ENCODE data around the gene SLC25A13.

Gene SLC25A13

GRCh38 chr7:96248405-96248804 lies 73.5 kb downstream of the SLC25A13 start:
- DNase-seq (ENCODE audit: low read depth) = no peak
- H3K4me3 ChIP-seq (ENCODE audit: low read depth, low read length) = no peak overlapping the region
- no peak for TF ChIP-seq CTCF (IDR thresholded peaks at IDR 0.05; ENCODE audit: insufficient read depth, low read depth, low read length, missing control alignments)

GRCh38 chr7:96246919-96247318 lies 75.0 kb downstream of the SLC25A13 start:
- no peak for DNase-seq (ENCODE audit: low read depth)
- no peak for TF ChIP-seq CTCF (IDR thresholded peaks at IDR 0.05; ENCODE audit: insufficient read depth, low read depth, low read length, missing control alignments)
- no peak overlapping the region for H3K4me3 ChIP-seq (ENCODE audit: low read depth, low read length)

- no peak for DNase-seq (ENCODE audit: low read depth)
- H3K4me3 ChIP-seq (ENCODE audit: low read depth, low read length) = no peak overlapping the region
- no peak for TF ChIP-seq CTCF (IDR thresholded peaks at IDR 0.05; ENCODE audit: insufficient read depth, low read depth, low read length, missing control alignments)
Measured at GRCh38 chr7:96244992-96245292, 77.0 kb downstream of the SLC25A13 start.

GRCh38 chr7:96244244-96244991 lies 77.5 kb downstream of the SLC25A13 start:
- no peak for TF ChIP-seq CTCF (IDR thresholded peaks at IDR 0.05; ENCODE audit: insufficient read depth, low read depth, low read length, missing control alignments)
- DNase-seq (ENCODE audit: low read depth) = no peak
- no peak overlapping the region for H3K4me3 ChIP-seq (ENCODE audit: low read depth, low read length)

- DNase-seq (ENCODE audit: low read depth) = no peak
- no peak overlapping the region for H3K4me3 ChIP-seq (ENCODE audit: low read depth, low read length)
- no peak for TF ChIP-seq CTCF (IDR thresholded peaks at IDR 0.05; ENCODE audit: insufficient read depth, low read depth, low read length, missing control alignments)
Measured at GRCh38 chr7:96243241-96243640, 78.7 kb downstream of the SLC25A13 start.

GRCh38 chr7:96241855-96242254 lies 80.0 kb downstream of the SLC25A13 start:
- no peak overlapping the region for H3K4me3 ChIP-seq (ENCODE audit: low read depth, low read length)
- no peak for TF ChIP-seq CTCF (IDR thresholded peaks at IDR 0.05; ENCODE audit: insufficient read depth, low read depth, low read length, missing control alignments)
- DNase-seq (ENCODE audit: low read depth) = no peak
